ENCODE data around the gene TBC1D32.
"Not testable (repeated sequence)": the region's sequence is repeated elsewhere in the genome, so short reads cannot be mapped to it uniquely, and the experiment has no call there.

Gene TBC1D32

DNA sequence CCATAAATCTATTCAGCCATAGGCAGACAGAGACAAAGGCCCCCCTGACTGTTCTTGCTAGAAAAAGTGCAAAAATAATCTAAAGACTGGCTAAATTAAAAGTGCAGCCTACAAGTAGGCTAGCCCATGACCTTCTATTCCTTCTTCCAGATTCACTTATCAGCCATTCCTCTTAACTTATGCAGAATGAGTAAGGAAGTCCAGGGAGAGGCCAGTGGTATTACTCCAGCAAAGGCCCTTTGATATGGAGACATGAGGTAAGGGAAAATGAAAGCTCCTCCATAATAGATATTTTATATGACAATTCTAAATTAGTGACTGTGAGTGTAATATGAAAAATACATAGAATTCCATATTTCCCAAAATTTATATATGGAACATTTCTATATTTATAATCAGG, 199.4 kb downstream of the TBC1D32 start:
- DNase-seq (ENCODE audit: extremely low read depth in 1 of 2, low read depth in 1 of 2) = no peak

- DNase-seq (ENCODE audit: extremely low read depth in 1 of 2, low read depth in 1 of 2) = no peak
Observed at GRCh38 chr6:121124600-121124999, 209.7 kb downstream of the TBC1D32 start.

DNA sequence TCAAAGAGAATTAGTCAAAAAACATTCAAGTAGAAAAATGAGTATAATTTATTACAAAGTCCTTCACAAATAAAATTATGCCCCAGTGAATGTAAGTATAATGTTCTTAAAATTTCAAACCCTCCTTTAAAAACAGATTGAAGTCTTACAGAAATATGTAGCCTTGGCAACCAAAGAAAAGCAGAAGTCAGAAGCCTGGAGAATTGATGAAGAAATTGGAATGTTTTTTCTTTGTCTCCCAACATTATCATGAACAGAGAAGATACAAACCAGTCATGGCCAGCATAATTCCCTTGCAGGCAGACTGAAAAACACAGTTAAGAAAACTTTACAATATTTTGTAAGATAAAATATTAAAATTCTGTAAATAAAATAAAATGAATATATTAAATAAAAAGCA, 221.9 kb downstream of the TBC1D32 start:
- no peak for DNase-seq (ENCODE audit: extremely low read depth in 1 of 2, low read depth in 1 of 2)

DNA sequence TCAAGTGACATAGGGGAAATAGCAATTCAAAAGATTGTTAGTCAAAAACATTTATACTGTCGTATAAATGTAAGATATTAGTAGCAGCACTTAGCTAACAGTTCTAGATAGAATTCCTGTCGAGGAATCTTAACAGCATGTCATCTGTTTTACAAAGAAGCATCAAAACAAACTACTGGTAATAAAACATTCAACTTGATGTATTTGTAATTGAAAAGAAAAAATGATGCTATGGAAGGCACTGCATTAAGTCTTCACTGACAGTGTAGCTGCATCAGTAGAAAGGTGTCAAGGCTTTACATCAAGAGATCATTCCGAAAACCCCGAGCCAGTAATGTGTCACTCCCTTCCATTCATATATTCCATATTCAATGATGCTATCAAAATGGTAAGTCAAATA, 223.5 kb downstream of the TBC1D32 start:
- no peak for DNase-seq (ENCODE audit: extremely low read depth in 1 of 2, low read depth in 1 of 2)

DNA sequence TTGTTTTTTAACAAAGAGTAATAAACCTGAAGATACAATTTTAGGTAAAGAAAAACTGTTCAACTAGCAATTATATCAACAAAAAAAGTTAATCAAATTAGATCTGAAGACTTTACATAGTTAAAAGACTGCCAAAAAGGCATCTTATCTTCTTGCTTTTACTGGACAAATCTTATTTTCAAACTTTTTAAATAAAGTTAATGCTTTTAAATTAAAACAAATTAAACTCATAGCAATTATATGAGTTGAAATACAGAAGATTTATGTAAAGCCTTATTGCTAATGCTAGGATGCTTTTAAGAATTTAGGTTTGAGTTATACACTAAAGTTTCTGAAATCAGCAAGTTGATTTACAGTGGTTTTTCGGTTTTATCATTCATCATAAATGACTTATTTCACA, 227.3 kb downstream of the TBC1D32 start:
- DNase-seq (ENCODE audit: extremely low read depth in 1 of 2, low read depth in 1 of 2) = no peak

- DNase-seq (ENCODE audit: extremely low read depth in 1 of 2, low read depth in 1 of 2) = no peak
Observed at GRCh38 chr6:121105461-121105860, 228.8 kb downstream of the TBC1D32 start.

- DNase-seq (ENCODE audit: extremely low read depth in 1 of 2, low read depth in 1 of 2) = no peak
Observed at GRCh38 chr6:121093928-121094327, 240.4 kb downstream of the TBC1D32 start.

- DNase-seq (ENCODE audit: extremely low read depth in 1 of 2, low read depth in 1 of 2) = no peak
Observed at GRCh38 chr6:121090492-121090891, 243.8 kb downstream of the TBC1D32 start.

- no peak for DNase-seq (ENCODE audit: extremely low read depth in 1 of 2, low read depth in 1 of 2)
Observed at GRCh38 chr6:121086876-121087275, 247.4 kb downstream of the TBC1D32 start.

GRCh38 chr6:121076119-121076518, 258.2 kb downstream of the TBC1D32 start:
- DNase-seq (ENCODE audit: extremely low read depth in 1 of 2, low read depth in 1 of 2) = no peak

DNA sequence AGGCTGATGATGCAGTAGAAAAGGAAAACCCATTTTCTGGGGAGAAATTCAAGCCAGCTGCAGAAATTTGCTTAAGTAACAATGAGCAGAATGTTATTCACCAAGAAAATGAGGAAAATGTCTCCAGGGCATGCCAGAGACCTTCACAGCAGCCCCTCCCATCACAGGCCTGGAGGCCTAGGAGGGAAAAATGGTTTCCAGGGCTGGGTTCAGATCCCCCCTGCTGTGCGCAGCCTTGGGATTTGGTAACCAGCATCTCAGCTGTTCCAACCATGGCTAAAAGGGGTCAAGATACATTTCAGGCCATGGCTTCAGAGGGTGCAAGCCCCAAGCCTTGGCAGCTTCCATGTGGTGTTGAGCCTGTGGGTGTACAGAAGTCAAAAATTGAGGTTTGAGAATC, 265.5 kb downstream of the TBC1D32 start:
- not testable (repeated sequence) for DNase-seq (ENCODE audit: extremely low read depth in 1 of 2, low read depth in 1 of 2)

GRCh38 chr6:121067381-121067780, 266.9 kb downstream of the TBC1D32 start:
- DNase-seq (ENCODE audit: extremely low read depth in 1 of 2, low read depth in 1 of 2) = no peak

GRCh38 chr6:121064345-121064744, 269.9 kb downstream of the TBC1D32 start:
- no peak for DNase-seq (ENCODE audit: extremely low read depth in 1 of 2, low read depth in 1 of 2)

GRCh38 chr6:121055572-121056163, 278.6 kb downstream of the TBC1D32 start:
- DNase-seq (ENCODE audit: extremely low read depth in 1 of 2, low read depth in 1 of 2) = no peak

DNA sequence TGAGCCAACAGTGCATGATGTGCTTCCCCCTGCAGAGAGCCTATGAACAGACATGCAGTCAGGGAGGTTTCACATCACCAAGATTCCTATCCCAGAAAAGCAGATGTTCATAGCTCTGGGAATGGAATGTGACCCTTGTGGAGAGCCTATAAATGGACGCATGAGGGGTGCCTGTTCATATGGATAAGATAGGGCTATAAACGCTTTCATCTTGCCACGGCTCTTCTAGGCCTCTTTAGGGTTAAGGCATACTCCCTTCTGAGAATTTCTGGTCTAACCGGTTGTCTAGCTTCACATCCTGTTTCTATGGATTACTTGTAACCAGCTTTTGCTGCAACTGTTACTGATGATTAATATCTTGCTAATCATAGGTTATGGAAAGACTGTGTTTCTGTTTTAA, 285.7 kb downstream of the TBC1D32 start:
- not testable (repeated sequence) for DNase-seq (ENCODE audit: extremely low read depth in 1 of 2, low read depth in 1 of 2)

DNA sequence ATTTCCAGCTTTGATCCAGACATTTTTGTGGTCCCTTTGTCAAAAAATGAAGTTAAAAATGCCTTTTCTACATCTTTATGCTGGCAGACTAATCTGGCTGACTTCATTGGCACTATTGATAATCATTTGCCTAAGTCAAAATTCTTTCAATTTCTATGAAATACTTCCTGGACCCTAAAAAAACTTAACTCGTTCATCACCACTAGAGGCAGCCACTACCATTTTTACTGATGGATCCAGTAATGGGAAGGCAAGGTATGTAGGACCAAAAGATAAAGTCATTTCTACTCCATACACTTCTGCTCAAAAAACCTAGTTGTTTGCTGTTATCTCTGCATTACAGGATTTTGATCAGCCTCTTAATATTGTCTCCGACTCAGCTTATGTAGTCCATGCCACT, 289.4 kb downstream of the TBC1D32 start:
- DNase-seq (ENCODE audit: extremely low read depth in 1 of 2, low read depth in 1 of 2) = not testable (repeated sequence)

- DNase-seq (ENCODE audit: extremely low read depth in 1 of 2, low read depth in 1 of 2) = not testable (repeated sequence)
Observed at GRCh38 chr6:121043706-121044105, 290.6 kb downstream of the TBC1D32 start.

DNA sequence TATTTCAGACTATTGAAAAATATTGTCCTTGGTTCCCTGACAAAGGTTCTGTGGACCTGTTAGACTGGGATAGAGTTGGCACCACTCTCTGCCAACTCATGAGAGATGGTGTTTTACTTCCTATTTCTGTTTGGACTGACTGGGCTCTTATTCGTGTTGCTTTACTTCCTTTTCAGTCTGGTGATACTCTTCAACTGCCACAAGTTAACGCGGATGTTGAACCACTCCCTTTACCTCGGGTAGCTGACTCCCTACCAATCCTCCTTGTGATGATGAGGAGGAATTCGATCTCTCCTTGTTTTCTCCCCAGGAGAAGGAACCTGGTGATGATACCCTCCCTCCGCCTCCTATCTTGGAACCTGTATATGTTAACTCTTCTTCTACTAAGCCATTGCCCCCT, 291.1 kb downstream of the TBC1D32 start:
- DNase-seq (ENCODE audit: extremely low read depth in 1 of 2, low read depth in 1 of 2) = not testable (repeated sequence)

- no peak for DNase-seq (ENCODE audit: extremely low read depth in 1 of 2, low read depth in 1 of 2)
Observed at GRCh38 chr6:121042766-121043165, 291.5 kb downstream of the TBC1D32 start.

DNA sequence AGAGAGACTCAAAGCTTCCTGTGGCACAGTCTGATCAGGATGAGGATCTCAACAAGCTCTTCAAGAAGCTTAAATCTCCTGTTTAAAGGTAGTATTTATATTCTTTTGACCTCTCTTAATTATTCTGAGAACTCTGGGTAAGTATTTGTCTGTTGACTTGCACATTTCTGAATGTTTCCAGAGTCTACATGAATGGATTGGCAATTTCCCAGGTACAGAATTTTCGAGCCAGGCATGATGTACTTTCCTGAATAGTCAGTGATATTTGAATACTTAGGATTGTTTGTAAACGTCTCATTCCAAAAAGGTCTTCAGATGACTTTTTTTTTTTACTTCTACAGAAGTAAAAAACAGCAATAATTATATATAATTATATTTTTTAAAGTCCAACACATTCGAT, 293.4 kb downstream of the TBC1D32 start:
- no peak for DNase-seq (ENCODE audit: extremely low read depth in 1 of 2, low read depth in 1 of 2)

- no peak for DNase-seq (ENCODE audit: extremely low read depth in 1 of 2, low read depth in 1 of 2)
Observed at GRCh38 chr6:121033091-121033490, 301.2 kb downstream of the TBC1D32 start.

DNA sequence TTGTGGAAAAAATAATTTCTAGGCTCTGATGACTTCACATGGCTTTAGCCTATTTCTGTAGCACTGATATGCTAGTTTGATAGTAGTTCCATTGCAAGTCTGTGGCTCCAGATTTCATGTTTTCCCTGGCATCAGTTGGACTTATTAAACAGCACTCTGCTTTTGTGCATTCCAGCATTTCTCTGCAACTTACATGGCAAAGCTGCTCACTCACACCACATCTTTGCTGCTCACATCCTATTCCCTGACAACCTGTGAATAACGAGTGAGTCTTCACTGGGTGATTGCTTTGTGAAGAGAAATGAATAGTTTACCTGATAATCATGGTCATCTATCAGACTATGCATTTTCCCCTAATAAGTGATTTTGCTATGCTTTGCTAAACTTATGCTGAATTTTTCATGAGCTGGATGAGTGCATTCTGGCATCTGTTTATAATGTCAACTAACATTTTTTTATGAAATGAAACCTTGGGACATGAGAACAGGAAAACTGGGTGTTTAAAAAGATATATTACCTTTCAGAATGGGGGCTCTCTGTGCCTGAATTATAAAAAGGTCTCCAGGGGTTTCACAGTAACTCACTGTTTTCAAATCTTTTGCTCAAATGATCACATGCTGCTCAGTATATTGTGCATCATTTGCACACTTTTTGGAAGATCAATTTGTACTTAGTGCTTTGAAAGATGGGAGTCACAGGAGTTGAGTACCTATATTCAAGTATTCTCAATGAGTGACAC, 301.8 kb downstream of the TBC1D32 start:
- no peak for DNase-seq (ENCODE audit: extremely low read depth in 1 of 2, low read depth in 1 of 2)

Measured in stimulated activated CD8-positive, alpha-beta memory T cell treated with anti-CD3 and anti-CD28 coated beads, Interleukin-7, amount 100 ng/mL, for 48 hours (primary cell).